ENCODE data around the gene HMGCS2. TPM values are rescaled to one million over a fixed set of nuclear protein-coding genes. Genes with fewer than 3 reads are reported as not detected.

Gene HMGCS2
- total RNA-seq, 2 experiments from 2014 or later: not detected

GRCh38 chr1:119738100-119738720 is 30.5 kb downstream of the HMGCS2 start:
- TF ChIP-seq EZH2phosphoT487 (IDR thresholded peaks at IDR 0.05; ENCODE audit: borderline replicate concordance, low read depth, low read length) (no peak), CTCF (conservative IDR thresholded peaks at IDR 0.05; ENCODE audit: low read length) (no peak)
- Histone ChIP-seq H3K4me2 (ENCODE audit: low read length) (no peak overlapping the region), H3K36me3 (ENCODE audit: insufficient read depth, low read length) (peaks cover 98% of the 10 kb centered on the region), H3K79me2 (ENCODE audit: insufficient read depth, low read depth, low read length) (no peaks in the 10 kb centered on the region), H2AFZ (ENCODE audit: low read length) (no peak overlapping the region), H3K4me1 (ENCODE audit: insufficient read depth, low read length, poor library complexity, severe bottlenecking) (no peaks in the 10 kb centered on the region), H3K27ac (ENCODE audit: low read depth, low read length, poor library complexity, severe bottlenecking) (no peak overlapping the region), H4K20me1 (ENCODE audit: insufficient read depth, low read length) (no peaks in the 10 kb centered on the region), H3K9me3 (ENCODE audit: low read length) (no peaks in the 10 kb centered on the region), H3K4me3 (ENCODE audit: low read depth, low read length, poor library complexity, severe bottlenecking) (no peak overlapping the region), H3K9me2 (ENCODE audit: insufficient read depth, low read length) (no peaks in the 10 kb centered on the region)
- POLR2A ChIA-PET: interaction anchor here (0.6 kb wide), 1 partner anchor 682 kb away, joined by 3 read pairs; no protein-coding TSS in a partner anchor
- no peak for DNase-seq (ENCODE audit: low spot score)
- intact Hi-C loops (cut with micrococcal nuclease; ENCODE audit: unreplicated experiment): no loop called here
- CTCF ChIA-PET (ENCODE audit: unreplicated experiment): no interaction called here
- BruUV-seq (replicated peaks): no TSS peak

- no peak overlapping the region for H3K27ac ChIP-seq (ENCODE audit: low read depth, low read length, poor library complexity, severe bottlenecking)
- DNase-seq (ENCODE audit: low spot score): no peak
- peaks cover 98% of the 10 kb centered on the region for H3K36me3 ChIP-seq (ENCODE audit: insufficient read depth, low read length)
- H4K20me1 ChIP-seq (ENCODE audit: insufficient read depth, low read length): no peaks in the 10 kb centered on the region
- H3K9me3 ChIP-seq (ENCODE audit: low read length): no peaks in the 10 kb centered on the region
- intact Hi-C loops (cut with micrococcal nuclease; ENCODE audit: unreplicated experiment): no loop called here
- no peak overlapping the region for H3K4me3 ChIP-seq (ENCODE audit: low read depth, low read length, poor library complexity, severe bottlenecking)
- POLR2A ChIA-PET: no interaction called here
- BruUV-seq (replicated peaks): no TSS peak
- no peak overlapping the region for H2AFZ ChIP-seq (ENCODE audit: low read length)
- H3K4me1 ChIP-seq (ENCODE audit: insufficient read depth, low read length, poor library complexity, severe bottlenecking): no peaks in the 10 kb centered on the region
- no peaks in the 10 kb centered on the region for H3K9me2 ChIP-seq (ENCODE audit: insufficient read depth, low read length)
- CTCF ChIA-PET (ENCODE audit: unreplicated experiment): no interaction called here
- H3K79me2 ChIP-seq (ENCODE audit: insufficient read depth, low read depth, low read length): no peaks in the 10 kb centered on the region
- no peak for TF ChIP-seq CTCF (conservative IDR thresholded peaks at IDR 0.05; ENCODE audit: low read length)
- TF ChIP-seq EZH2phosphoT487 (IDR thresholded peaks at IDR 0.05; ENCODE audit: borderline replicate concordance, low read depth, low read length): no peak
- H3K4me2 ChIP-seq (ENCODE audit: low read length): no peak overlapping the region
Measured at GRCh38 chr1:119737040-119737682, 31.5 kb downstream of the HMGCS2 start.

GRCh38 chr1:119736649-119737039 is 32.1 kb downstream of the HMGCS2 start:
- H3K9me3 ChIP-seq (ENCODE audit: low read length): no peaks in the 10 kb centered on the region
- intact Hi-C loops (cut with micrococcal nuclease; ENCODE audit: unreplicated experiment): no loop called here
- no peaks in the 10 kb centered on the region for H4K20me1 ChIP-seq (ENCODE audit: insufficient read depth, low read length)
- no peak overlapping the region for H3K4me3 ChIP-seq (ENCODE audit: low read depth, low read length, poor library complexity, severe bottlenecking)
- no peaks in the 10 kb centered on the region for H3K4me1 ChIP-seq (ENCODE audit: insufficient read depth, low read length, poor library complexity, severe bottlenecking)
- no peak overlapping the region for H3K27ac ChIP-seq (ENCODE audit: low read depth, low read length, poor library complexity, severe bottlenecking)
- no peaks in the 10 kb centered on the region for H3K9me2 ChIP-seq (ENCODE audit: insufficient read depth, low read length)
- H3K36me3 ChIP-seq (ENCODE audit: insufficient read depth, low read length): peaks cover 98% of the 10 kb centered on the region
- TF ChIP-seq EZH2phosphoT487 (IDR thresholded peaks at IDR 0.05; ENCODE audit: borderline replicate concordance, low read depth, low read length) (no peak), CTCF (conservative IDR thresholded peaks at IDR 0.05; ENCODE audit: low read length) (no peak)
- BruUV-seq (replicated peaks): no TSS peak
- H3K4me2 ChIP-seq (ENCODE audit: low read length): no peak overlapping the region
- ChIA-PET POLR2A (no interaction called here), CTCF (ENCODE audit: unreplicated experiment) (no interaction called here)
- no peaks in the 10 kb centered on the region for H3K79me2 ChIP-seq (ENCODE audit: insufficient read depth, low read depth, low read length)
- no peak overlapping the region for H2AFZ ChIP-seq (ENCODE audit: low read length)
- no peak for DNase-seq (ENCODE audit: low spot score)

All from OCI-LY7 (cell line).